Neural progenitor cell (in vitro differentiated cells): ENCODE results near the gene TNIP2.

ENCODE experiments used
- EZH2 ChIP-seq: fragments of 200-600 bp; sonication (generic); IDR thresholded peaks from 2 replicates; pipeline ENCODE4 v1.6.1; 2017; ENCODE audit warnings: antibody characterized with exemption, mild to moderate bottlenecking, moderate library complexity
- TF ChIP-seq, protein P1 (sequence below): fragments of 200-600 bp; sonication (generic); IDR thresholded peaks from 2 replicates; pipeline ENCODE4 v1.5.1; 2017; ENCODE audit warnings: antibody characterized with exemption, mild to moderate bottlenecking

DNA sequence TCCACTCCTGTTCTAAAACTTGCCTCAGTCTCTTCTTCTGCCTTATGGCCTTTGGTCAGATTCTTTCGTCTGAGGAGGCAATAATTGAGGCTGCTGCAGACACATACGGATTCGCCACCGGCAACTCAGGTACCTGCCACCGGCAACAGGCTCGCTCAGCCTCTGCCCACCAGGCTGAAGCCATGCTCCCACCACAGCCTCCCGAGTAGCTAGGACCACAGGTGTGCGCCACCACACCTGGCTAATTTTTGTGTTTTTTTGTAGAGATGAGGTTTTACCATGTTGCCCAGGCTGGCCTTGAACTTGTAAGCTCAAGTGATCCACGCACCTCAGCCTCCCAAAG, 26.6 kb downstream of the TNIP2 start:
- TF ChIP-seq, protein P1, sequence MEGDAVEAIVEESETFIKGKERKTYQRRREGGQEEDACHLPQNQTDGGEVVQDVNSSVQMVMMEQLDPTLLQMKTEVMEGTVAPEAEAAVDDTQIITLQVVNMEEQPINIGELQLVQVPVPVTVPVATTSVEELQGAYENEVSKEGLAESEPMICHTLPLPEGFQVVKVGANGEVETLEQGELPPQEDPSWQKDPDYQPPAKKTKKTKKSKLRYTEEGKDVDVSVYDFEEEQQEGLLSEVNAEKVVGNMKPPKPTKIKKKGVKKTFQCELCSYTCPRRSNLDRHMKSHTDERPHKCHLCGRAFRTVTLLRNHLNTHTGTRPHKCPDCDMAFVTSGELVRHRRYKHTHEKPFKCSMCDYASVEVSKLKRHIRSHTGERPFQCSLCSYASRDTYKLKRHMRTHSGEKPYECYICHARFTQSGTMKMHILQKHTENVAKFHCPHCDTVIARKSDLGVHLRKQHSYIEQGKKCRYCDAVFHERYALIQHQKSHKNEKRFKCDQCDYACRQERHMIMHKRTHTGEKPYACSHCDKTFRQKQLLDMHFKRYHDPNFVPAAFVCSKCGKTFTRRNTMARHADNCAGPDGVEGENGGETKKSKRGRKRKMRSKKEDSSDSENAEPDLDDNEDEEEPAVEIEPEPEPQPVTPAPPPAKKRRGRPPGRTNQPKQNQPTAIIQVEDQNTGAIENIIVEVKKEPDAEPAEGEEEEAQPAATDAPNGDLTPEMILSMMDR = no peak
- TF ChIP-seq EZH2 = no peak
